GM12878 (cell line): ENCODE data around the gene ACVR1B. TPM values are rescaled to one million over a fixed set of nuclear protein-coding genes. Genes with fewer than 3 reads are reported as not detected.

ENCODE experiments used
- ATAC-seq: fragments of 200-7000 bp; cut with Tn5 transposase; 3 replicates; pipeline ENCODE4 v1.9.1; 2020; ENCODE audit warnings: mild to moderate bottlenecking, moderate library complexity
- BruUV-seq: library from RNA; stranded (reverse); fragments of 400-500 nt; replicated peaks from 2 replicates; lab custom pipeline; 2021; lab: Mats Ljungman, UMichigan
- CTCF ChIA-PET: fragments of 300-600 bp; sonication (Branson Sonifier 250); formaldehyde crosslinking; extraction: SDS; loops from one replicate; lab custom pipeline; 2021; ENCODE audit warnings: inconsistent platforms; lab: Yijun Ruan, JAX
- POLR2A ChIA-PET: fragments of 350-600 bp; formaldehyde crosslinking; extraction: SDS; loops from one replicate; lab custom pipeline; 2021; ENCODE audit warnings: inconsistent platforms; lab: Charles Lee
- RAD21 ChIA-PET: fragments of 300-600 bp; sonication (Branson Sonifier 250); formaldehyde crosslinking; loops from one replicate; lab custom pipeline; 2023; ENCODE audit warnings: antibody characterized with exemption; ENCODE audit not compliant: unreplicated experiment; lab: Charles Lee
- SMC1A ChIA-PET: fragments of 300-600 bp; sonication (Branson Sonifier 250); formaldehyde crosslinking; loops from one replicate; lab custom pipeline; 2023; ENCODE audit not compliant: unreplicated experiment, uncharacterized antibody; lab: Charles Lee
- DNase-seq: peaks from one replicate; pipeline ENCODE4 v3.0.0-alpha.2; 2011; ENCODE audit warnings: low read depth, low spot score
- FAIRE-seq: peaks from 3 replicates; lab custom pipeline; 2011; peaks lifted over from hg19 to GRCh38; lab: Jason Lieb, UNC
- H2AFZ ChIP-seq: 2 replicates; pipeline ENCODE4 v1.6.0; 2011; ENCODE audit warnings: low read depth, low read length, control low read depth; ENCODE audit not compliant: control insufficient read depth
- H3K27ac ChIP-seq: 2 replicates; pipeline ENCODE4 v1.5.1; 2011; ENCODE audit warnings: control low read depth; ENCODE audit not compliant: control insufficient read depth, insufficient read depth
- H3K27me3 ChIP-seq, 2 experiments: replicated peaks in 1 of 2; 2 replicates each; pipeline versions ENCODE4 v1.6.0 to v1.6.1; 2011; ENCODE audit warnings: low read length in 1 of 2; ENCODE audit not compliant: control insufficient read depth in 2 of 2, insufficient read depth in 2 of 2
- H3K36me3 ChIP-seq, 2 experiments: 2 replicates each; pipeline ENCODE4 v1.5.1; 2011; ENCODE audit warnings: low read length in 1 of 2; ENCODE audit not compliant: control insufficient read depth in 2 of 2, insufficient read depth in 2 of 2
- H3K4me1 ChIP-seq: 2 replicates; pipeline ENCODE4 v1.6.1; 2011; ENCODE audit warnings: mild to moderate bottlenecking, low read length, moderate library complexity, mixed read lengths; ENCODE audit not compliant: control insufficient read depth, insufficient read depth
- H3K4me2 ChIP-seq: 2 replicates; pipeline ENCODE4 v1.6.0; 2011; ENCODE audit warnings: control low read depth; ENCODE audit not compliant: control insufficient read depth, insufficient read depth
- H3K4me3 ChIP-seq: fragments of 200-600 bp; sonication (generic); 2 replicates; pipeline ENCODE4 v1.5.1; 2016
- H3K79me2 ChIP-seq: 2 replicates; pipeline ENCODE4 v1.6.0; 2011; ENCODE audit warnings: low read length; ENCODE audit not compliant: control insufficient read depth, insufficient read depth
- H3K9ac ChIP-seq: 2 replicates; pipeline ENCODE4 v1.8.0; 2011; ENCODE audit warnings: low read length, control low read depth, mixed read lengths; ENCODE audit not compliant: control insufficient read depth, insufficient read depth
- H3K9me3 ChIP-seq: replicated peaks from 3 replicates; pipeline ENCODE4 v1.5.1; 2011; ENCODE audit warnings: mild to moderate bottlenecking, low read length; ENCODE audit not compliant: control insufficient read depth, insufficient read depth
- H4K20me1 ChIP-seq: 2 replicates; pipeline ENCODE4 v1.6.0; 2011; ENCODE audit not compliant: control insufficient read depth, insufficient read depth
- ATF7 ChIP-seq: fragments of 450-650 bp; IDR thresholded peaks from 2 replicates; pipeline ENCODE4 v1.6.1; 2016; ENCODE audit warnings: low read depth, mild to moderate bottlenecking
- CHD1 ChIP-seq: IDR thresholded peaks from 2 replicates; pipeline ENCODE4 v1.6.1; 2012; ENCODE audit warnings: low read depth, low read length, improper control_type of control experiment
- E2F4 ChIP-seq: IDR thresholded peaks from 2 replicates; pipeline ENCODE4 v1.6.1; 2012; ENCODE audit warnings: low read depth, low read length, improper control_type of control experiment
- EP300 ChIP-seq, 2 experiments: fragments of 150-350 bp in 1 of 2; IDR thresholded peaks; 2 replicates each; pipeline ENCODE4 v1.6.1; 2011 to 2012; ENCODE audit warnings: low read depth in 2 of 2, low read length in 2 of 2, borderline replicate concordance in 1 of 2, improper control_type of control experiment in 1 of 2, inconsistent platforms in 1 of 2; ENCODE audit not compliant: control insufficient read depth in 1 of 2
- FOXK2 ChIP-seq: fragments of 450-650 bp; IDR thresholded peaks from 2 replicates; pipeline ENCODE4 v1.6.1; 2017; ENCODE audit warnings: mild to moderate bottlenecking, moderate library complexity
- NBN ChIP-seq: fragments of 450-650 bp; IDR thresholded peaks from 2 replicates; pipeline ENCODE4 v1.6.1; 2016
- POLR2AphosphoS2 ChIP-seq: IDR thresholded peaks from 2 replicates; pipeline ENCODE4 v1.6.1; 2011; ENCODE audit warnings: low read depth, mild to moderate bottlenecking, low read length, improper control_type of control experiment, moderate library complexity
- PRDM15 ChIP-seq: fragments of 450-650 bp; formaldehyde crosslinking; IDR thresholded peaks from 2 replicates; pipeline ENCODE4 v1.4.0; 2020; ENCODE audit warnings: mild to moderate bottlenecking, moderate library complexity
- RB1 ChIP-seq: fragments of 450-650 bp; formaldehyde crosslinking; IDR thresholded peaks from 2 replicates; pipeline ENCODE4 v1.6.1; 2017; ENCODE audit warnings: mild to moderate bottlenecking, borderline replicate concordance
- RELA ChIP-seq: fragments of 450-650 bp; IDR thresholded peaks from 2 replicates; pipeline ENCODE4 v1.8.0; 2014; ENCODE audit warnings: borderline replicate concordance; ENCODE audit not compliant: partially characterized antibody
- RUNX3 ChIP-seq: IDR thresholded peaks from 2 replicates; pipeline ENCODE4 v1.6.1; 2012; ENCODE audit warnings: low read length, inconsistent platforms
- SUZ12 ChIP-seq: fragments of 200-600 bp; sonication (generic); IDR thresholded peaks from one replicate; pipeline ENCODE4 v1.6.1; 2018; ENCODE audit warnings: antibody characterized with exemption, mild to moderate bottlenecking; ENCODE audit not compliant: unreplicated experiment
- WRNIP1 ChIP-seq: IDR thresholded peaks from 2 replicates; pipeline ENCODE4 v1.6.1; 2011; ENCODE audit warnings: low read depth, low read length, improper control_type of control experiment, borderline replicate concordance
- ZZZ3 ChIP-seq: IDR thresholded peaks from 2 replicates; pipeline ENCODE4 v1.6.1; 2011; ENCODE audit warnings: low read depth; ENCODE audit not compliant: control insufficient read depth, insufficient read length
- WGBS: methylation state at CpG from one replicate; pipeline ENCODE4 v1.1.6; 2016; ENCODE audit warnings: low lambda C conversion rate; ENCODE audit not compliant: insufficient replicate concordance, insufficient coverage; ENCODE audit errors: missing lambda C conversion rate; 5-methylcytosine and 5-hydroxymethylcytosine counted together
- in situ Hi-C: fragments of 300-500 bp; cut with MboI; formaldehyde crosslinking; loops from 9 replicates; pipeline ENCODE4 v1.14.3; 2018; ENCODE audit warnings: mixed read lengths
- intact Hi-C: fragments of 100-400 bp; cut with micrococcal nuclease; formaldehyde crosslinking; loops from one replicate; pipeline ENCODE4 v1.14.2; 2022; ENCODE audit not compliant: unreplicated experiment
- polyA plus RNA-seq, 11 experiments: library from polyadenylated mRNA; depleted of rRNA in 4 of 11; unstranded in 6 of 11; stranded (reverse) in 5 of 11; fragments of >200 nt; fragmentation: Nextera tagmentation in 4 of 11; fragmentation: Illumina TruSeq in 1 of 11; extraction: Ambion mirVana in 4 of 11; extraction: Trizol in 1 of 11; gene quantifications; 1 replicate in 1 of 11; 2 replicates in 10 of 11; pipeline versions ENCODE4 v1.2.1 to v1.2.3, GENCODE V29; 2011 to 2016; ENCODE audit warnings: inconsistent platforms in 2 of 11, missing spikeins in 2 of 11, low read depth in 1 of 11
- total RNA-seq, 4 experiments: library from RNA; depleted of rRNA in 3 of 4; stranded (reverse); fragments of >200 nt in 3 of 4; fragmentation: Illumina TruSeq in 1 of 4; extraction: Trizol in 1 of 4; gene quantifications; 2 replicates each; pipeline versions ENCODE4 v1.2.1 to v1.2.3, GENCODE V29; 2013 to 2021
- TF ChIP-seq, protein P1 (sequence below): IDR thresholded peaks from 2 replicates; pipeline ENCODE4 v1.6.1; 2012; ENCODE audit warnings: low read depth, low read length, improper control_type of control experiment
- TF ChIP-seq, protein P2 (sequence below): IDR thresholded peaks from 2 replicates; pipeline ENCODE4 v1.6.1; 2012; ENCODE audit warnings: low read length, inconsistent platforms

ACVR1B gene
- total and polyA plus RNA-seq, 10 of the 15 experiments (the other 5 are each of a cell fraction or from before 2014, with no cell fraction given), result 0.02 to 0.69 (median 0.16) TPM; not detected in 2

DNA sequence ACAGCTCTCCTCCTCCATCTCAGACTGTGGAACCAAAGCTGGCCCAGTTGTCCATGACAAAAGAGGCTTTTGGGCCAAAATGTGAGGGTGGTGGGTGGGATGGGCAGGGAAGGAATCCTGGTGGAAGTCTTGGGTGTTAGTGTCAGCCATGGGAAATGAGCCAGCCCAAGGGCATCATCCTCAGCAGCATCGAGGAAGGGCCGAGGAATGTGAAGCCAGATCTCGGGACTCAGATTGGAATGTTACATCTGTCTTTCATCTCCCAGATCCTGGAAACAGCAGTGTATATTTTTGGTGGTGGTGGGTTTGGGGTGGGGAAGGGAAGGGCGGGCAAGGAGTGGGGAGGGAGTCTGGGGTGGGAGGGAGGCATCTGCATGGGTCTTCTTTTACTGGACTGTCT lies 43.5 kb downstream of the ACVR1B start:
- ChIA-PET RAD21 (interaction anchor here (1.0 to 5.5 kb wide), 2 partner anchors 26 to 30 kb away, joined by 3 to 54 read pairs; no protein-coding TSS in a partner anchor), SMC1A (interaction anchor here (1.0 to 2.9 kb wide), 3 partner anchors 28 to 124 kb away, joined by 3 to 11 read pairs (median 3); no protein-coding TSS in a partner anchor), POLR2A (no interaction called here)
- H3K9ac ChIP-seq, result no peak overlapping the region
- no peak overlapping the region for H2AFZ ChIP-seq
- no peaks in the 10 kb centered on the region for H3K79me2 ChIP-seq
- no peaks in the 10 kb centered on the region for H3K9me3 ChIP-seq
- H3K4me3 ChIP-seq, result no peak overlapping the region
- no peak for FAIRE-seq
- in situ Hi-C loops (no loop called here), intact Hi-C loops (no loop called here)
- WGBS, result 49% methylated on average over 3 of the region's 4 CpGs
- no peaks in the 10 kb centered on the region for H3K4me1 ChIP-seq
- H3K4me2 ChIP-seq, result no peak overlapping the region
- no peak overlapping the region for H3K27ac ChIP-seq
- no TSS peak for BruUV-seq
- H3K36me3 ChIP-seq, result no peaks in the 10 kb centered on the region
- no peaks in the 10 kb centered on the region for H4K20me1 ChIP-seq
- TF ChIP-seq NBN (no peak), PRDM15 (CRISPR knock-in tag) (no peak), EP300 (IDR thresholded peaks at IDR 0.05; ENCODE audit: borderline replicate concordance in 1 of 2, control insufficient read depth in 1 of 2, low read depth in 2 of 2, low read length in 2 of 2) (no peak), WRNIP1 (no peak), ZZZ3 (no peak), RB1 (no peak), E2F4 (no peak), ATF7 (no peak), FOXK2 (no peak), RELA (no peak), SUZ12 (no peak), CHD1 (no peak), RUNX3 (no peak), POLR2AphosphoS2 (no peak)
- TF ChIP-seq, protein P1, sequence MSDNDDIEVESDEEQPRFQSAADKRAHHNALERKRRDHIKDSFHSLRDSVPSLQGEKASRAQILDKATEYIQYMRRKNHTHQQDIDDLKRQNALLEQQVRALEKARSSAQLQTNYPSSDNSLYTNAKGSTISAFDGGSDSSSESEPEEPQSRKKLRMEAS, result no peak
- TF ChIP-seq, protein P2, sequence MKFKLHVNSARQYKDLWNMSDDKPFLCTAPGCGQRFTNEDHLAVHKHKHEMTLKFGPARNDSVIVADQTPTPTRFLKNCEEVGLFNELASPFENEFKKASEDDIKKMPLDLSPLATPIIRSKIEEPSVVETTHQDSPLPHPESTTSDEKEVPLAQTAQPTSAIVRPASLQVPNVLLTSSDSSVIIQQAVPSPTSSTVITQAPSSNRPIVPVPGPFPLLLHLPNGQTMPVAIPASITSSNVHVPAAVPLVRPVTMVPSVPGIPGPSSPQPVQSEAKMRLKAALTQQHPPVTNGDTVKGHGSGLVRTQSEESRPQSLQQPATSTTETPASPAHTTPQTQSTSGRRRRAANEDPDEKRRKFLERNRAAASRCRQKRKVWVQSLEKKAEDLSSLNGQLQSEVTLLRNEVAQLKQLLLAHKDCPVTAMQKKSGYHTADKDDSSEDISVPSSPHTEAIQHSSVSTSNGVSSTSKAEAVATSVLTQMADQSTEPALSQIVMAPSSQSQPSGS, result no peak
- TF ChIP-seq, all 136 proteins: peak for 0
- no peak for DNase-seq
- CTCF ChIA-PET, result interaction anchor here (1.1 to 14.4 kb wide), 4 partner anchors 8 to 27 kb away, joined by 3 to 334 read pairs (median 16); no protein-coding TSS in a partner anchor
- no peak for ATAC-seq
- no peaks in the 10 kb centered on the region; a peak in 1 of 4 replicates for H3K27me3 ChIP-seq
